HCT116 (cell line): ENCODE results near the gene C10orf105. TPM values are rescaled to one million over a fixed set of nuclear protein-coding genes. Genes with fewer than 3 reads are reported as not detected.

Source experiments
- ATAC-seq: fragments of 200-7000 bp; cut with Tn5 transposase; 2 replicates; pipeline ENCODE4 v1.9.1; 2020; ENCODE audit warnings: mild to moderate bottlenecking, moderate library complexity
- BruUV-seq: library from RNA; stranded (reverse); fragments of 400-500 nt; replicated peaks from 2 replicates; lab custom pipeline; 2021; lab: Mats Ljungman, UMichigan
- CTCF ChIA-PET: fragments of 300-600 bp; sonication (Branson Sonifier 250); formaldehyde crosslinking; loops from one replicate; lab custom pipeline; 2021; ENCODE audit warnings: antibody characterized with exemption; lab: Charles Lee
- POLR2A ChIA-PET: fragments of 300-600, 350-600 bp; sonication (Branson Sonifier 250); formaldehyde crosslinking; loops from one replicate; lab custom pipeline; 2021; ENCODE audit warnings: antibody characterized with exemption; lab: Charles Lee
- RAD21 ChIA-PET, 2 experiments: fragments of 300-600 bp; sonication (Branson Sonifier 250); formaldehyde crosslinking; loops; one replicate each; lab custom pipeline; 2023; ENCODE audit warnings: low total read pairs in 2 of 2; ENCODE audit not compliant: uncharacterized antibody in 2 of 2, unreplicated experiment in 2 of 2, low non-redundant PET in 1 of 2; lab: Charles Lee
- DNase-seq: peaks from one replicate; pipeline ENCODE4 v3.0.0-alpha.2; 2010; ENCODE audit warnings: low read depth, low spot score
- H2AFZ ChIP-seq: fragments of 200-600 bp; shearing (Covaris generic), sonication (generic); 2 replicates; pipeline ENCODE4 v1.6.1; 2017; ENCODE audit warnings: low read depth, mixed run types, mixed read lengths, antibody characterized with exemption, low read length; ENCODE audit not compliant: poor library complexity, severe bottlenecking
- H3K27ac ChIP-seq: 2 replicates; pipeline ENCODE4 v1.5.1; 2012; ENCODE audit warnings: low read depth, low read length
- H3K27me3 ChIP-seq: fragments of 200-600 bp; sonication (generic); 2 replicates; pipeline ENCODE4 v1.6.1; 2016; ENCODE audit warnings: mixed run types, low read length, mixed read lengths; ENCODE audit not compliant: insufficient read depth
- H3K36me3 ChIP-seq, 2 experiments: fragments of 200-500 bp in 1 of 2; fragments of 200-600 bp in 1 of 2; sonication (Bioruptor generic) in 1 of 2; sonication (generic) in 1 of 2; 2 replicates each; pipeline versions ENCODE4 v1.5.1 to v1.6.1; 2014 to 2016; ENCODE audit warnings: low read length in 2 of 2, inconsistent platforms in 1 of 2, mixed read lengths in 1 of 2, mixed run types in 1 of 2; ENCODE audit not compliant: insufficient read depth in 2 of 2, control insufficient read depth in 1 of 2
- H3K4me1 ChIP-seq, 2 experiments: fragments of 200-600 bp in 1 of 2; sonication (generic) in 1 of 2; 2 replicates each; pipeline versions ENCODE4 v1.5.1 to v1.6.1; 2012 to 2017; ENCODE audit warnings: low read length in 2 of 2, inconsistent platforms in 1 of 2, mild to moderate bottlenecking in 1 of 2, mixed read lengths in 1 of 2, mixed run types in 1 of 2, moderate library complexity in 1 of 2; ENCODE audit not compliant: insufficient read depth in 2 of 2, control insufficient read depth in 1 of 2
- H3K4me2 ChIP-seq: fragments of 200-600 bp; sonication (generic); 2 replicates; pipeline ENCODE4 v1.6.1; 2017; ENCODE audit warnings: mixed run types, low read length, mixed read lengths
- H3K4me3 ChIP-seq, 2 experiments: fragments of 200-600 bp in 1 of 2; sonication (generic) in 1 of 2; replicated peaks in 1 of 2; 2 replicates each; pipeline ENCODE4 v1.5.1; 2011 to 2016; ENCODE audit warnings: low read length in 2 of 2, control low read depth in 1 of 2, low read depth in 1 of 2, mild to moderate bottlenecking in 1 of 2, mixed read lengths in 1 of 2, mixed run types in 1 of 2
- H3K79me2 ChIP-seq: fragments of 200-600 bp; sonication (generic); 2 replicates; pipeline ENCODE4 v1.6.1; 2017; ENCODE audit warnings: mild to moderate bottlenecking, mixed run types, low read length, moderate library complexity, mixed read lengths; ENCODE audit not compliant: insufficient read depth
- H3K9ac ChIP-seq: fragments of 200-600 bp; sonication (generic); 2 replicates; pipeline ENCODE4 v1.6.1; 2016; ENCODE audit warnings: low read length, mixed read lengths
- H3K9me2 ChIP-seq: fragments of 200-600 bp; sonication (generic), shearing (Covaris generic); 2 replicates; pipeline ENCODE4 v1.6.1; 2017; ENCODE audit warnings: mixed run types, mild to moderate bottlenecking, moderate library complexity; ENCODE audit not compliant: insufficient read depth
- H3K9me3 ChIP-seq, 2 experiments: fragments of 200-500 bp in 1 of 2; fragments of 200-600 bp in 1 of 2; sonication (Bioruptor generic) in 1 of 2; sonication (generic) in 1 of 2; 2 replicates each; pipeline ENCODE4 v1.6.1; 2014 to 2017; ENCODE audit warnings: low read length in 2 of 2, mixed read lengths in 2 of 2, inconsistent platforms in 1 of 2, low read depth in 1 of 2, mild to moderate bottlenecking in 1 of 2, mixed run types in 1 of 2, moderate library complexity in 1 of 2; ENCODE audit not compliant: control insufficient read depth in 1 of 2, insufficient read depth in 1 of 2
- H4K20me1 ChIP-seq: fragments of 200-600 bp; sonication (generic), shearing (Covaris generic); 2 replicates; pipeline ENCODE4 v1.6.1; 2017; ENCODE audit warnings: mixed run types, mild to moderate bottlenecking, moderate library complexity; ENCODE audit not compliant: insufficient read depth
- CEBPB ChIP-seq: IDR thresholded peaks from 2 replicates; pipeline ENCODE4 v1.6.1; 2012; ENCODE audit warnings: low read depth
- EGR1 ChIP-seq: IDR thresholded peaks from 2 replicates; pipeline ENCODE4 v1.6.1; 2012; ENCODE audit warnings: low read depth
- EZH2 ChIP-seq: fragments of 200-600 bp; sonication (generic); IDR thresholded peaks from 2 replicates; pipeline ENCODE4 v1.6.1; 2017; ENCODE audit warnings: antibody characterized with exemption, mixed run types
- POLR2A ChIP-seq: IDR thresholded peaks from 2 replicates; pipeline ENCODE4 v1.7.0; 2011; ENCODE audit warnings: borderline replicate concordance; ENCODE audit not compliant: insufficient read depth, insufficient read length; ENCODE audit errors: extremely low read depth
- POLR2AphosphoS5 ChIP-seq: IDR thresholded peaks from 2 replicates; pipeline ENCODE4 v1.6.1; 2011; ENCODE audit warnings: mild to moderate bottlenecking, low read depth, low read length, moderate library complexity
- SIN3A ChIP-seq: IDR thresholded peaks from 2 replicates; pipeline ENCODE4 v1.6.1; 2012; ENCODE audit warnings: low read depth
- intact Hi-C: fragments of 100-400 bp; cut with micrococcal nuclease; formaldehyde crosslinking; loops from 2 replicates; pipeline ENCODE4 v1.10.0; 2022
- total RNA-seq: library from RNA; stranded (reverse); gene quantifications from one replicate; pipeline ENCODE4 v1.2.1, GENCODE V29; 2021; ENCODE audit not compliant: unreplicated experiment
- TF ChIP-seq, protein P1 (sequence below), 3 experiments: fragments of 200-600 bp in 1 of 3; sonication (generic) in 1 of 3; IDR thresholded peaks in 2 of 3; conservative IDR thresholded peaks in 1 of 3; 2 replicates each; pipeline ENCODE4 v1.5.1; 2012 to 2017; ENCODE audit warnings: low read depth in 2 of 3, low read length in 2 of 3, antibody characterized with exemption in 1 of 3, borderline replicate concordance in 1 of 3, control low read depth in 1 of 3, mild to moderate bottlenecking in 1 of 3, mixed read lengths in 1 of 3, mixed run types in 1 of 3, moderate library complexity in 1 of 3; ENCODE audit not compliant: insufficient read depth in 1 of 3

C10orf105 gene
- total RNA-seq, 1 experiment from 2014 or later, result not detected

DNA sequence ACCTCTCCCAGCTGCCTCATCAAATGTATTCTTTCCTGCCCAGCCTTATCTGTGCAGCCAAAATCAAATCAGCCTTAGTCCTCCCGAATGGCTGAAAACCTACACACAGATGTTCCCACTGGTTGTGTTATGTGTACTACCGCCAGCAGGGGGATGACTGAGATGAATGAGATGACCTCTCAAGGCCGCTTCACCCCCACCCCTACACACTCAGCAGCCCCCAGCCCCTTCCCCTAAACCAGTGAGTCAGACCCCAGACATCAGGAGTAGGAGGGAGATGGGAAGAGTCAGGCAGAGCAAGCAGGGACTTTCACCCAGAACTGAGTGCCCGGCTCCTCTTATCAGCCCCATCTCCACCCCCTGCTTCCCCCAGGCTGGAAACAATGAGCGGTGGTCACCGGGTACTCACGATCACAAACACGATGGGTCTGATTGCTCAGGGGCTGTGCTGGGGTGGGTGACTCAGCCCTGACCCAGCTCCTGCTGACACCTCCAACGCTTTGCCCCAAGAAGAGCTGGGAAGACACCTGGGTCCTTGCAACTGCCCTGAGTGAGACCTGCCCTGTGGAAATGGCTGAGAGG, 6.5 kb upstream of the C10orf105 start:
- Histone ChIP-seq H3K27me3 (no peaks in the 10 kb centered on the region), H3K36me3 (no peaks in the 10 kb centered on the region), H3K27ac (no peak overlapping the region), H3K4me3 (no peak overlapping the region), H3K9me2 (no peaks in the 10 kb centered on the region), H3K9ac (no peak overlapping the region), H2AFZ (no peak overlapping the region), H4K20me1 (no peaks in the 10 kb centered on the region), H3K4me1 (peaks cover 6 to 33% of the 10 kb centered on the region in 2 experiments; a peak in 3 of 4 replicates), H3K9me3 (no peaks in the 10 kb centered on the region), H3K79me2 (no peaks in the 10 kb centered on the region), H3K4me2 (no peak overlapping the region)
- TF ChIP-seq EGR1, result no peak
- TF ChIP-seq, protein P1, sequence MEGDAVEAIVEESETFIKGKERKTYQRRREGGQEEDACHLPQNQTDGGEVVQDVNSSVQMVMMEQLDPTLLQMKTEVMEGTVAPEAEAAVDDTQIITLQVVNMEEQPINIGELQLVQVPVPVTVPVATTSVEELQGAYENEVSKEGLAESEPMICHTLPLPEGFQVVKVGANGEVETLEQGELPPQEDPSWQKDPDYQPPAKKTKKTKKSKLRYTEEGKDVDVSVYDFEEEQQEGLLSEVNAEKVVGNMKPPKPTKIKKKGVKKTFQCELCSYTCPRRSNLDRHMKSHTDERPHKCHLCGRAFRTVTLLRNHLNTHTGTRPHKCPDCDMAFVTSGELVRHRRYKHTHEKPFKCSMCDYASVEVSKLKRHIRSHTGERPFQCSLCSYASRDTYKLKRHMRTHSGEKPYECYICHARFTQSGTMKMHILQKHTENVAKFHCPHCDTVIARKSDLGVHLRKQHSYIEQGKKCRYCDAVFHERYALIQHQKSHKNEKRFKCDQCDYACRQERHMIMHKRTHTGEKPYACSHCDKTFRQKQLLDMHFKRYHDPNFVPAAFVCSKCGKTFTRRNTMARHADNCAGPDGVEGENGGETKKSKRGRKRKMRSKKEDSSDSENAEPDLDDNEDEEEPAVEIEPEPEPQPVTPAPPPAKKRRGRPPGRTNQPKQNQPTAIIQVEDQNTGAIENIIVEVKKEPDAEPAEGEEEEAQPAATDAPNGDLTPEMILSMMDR (IDR thresholded peaks at IDR 0.05 in 2 of 3, conservative IDR thresholded peaks at IDR 0.05 in 1 of 3; ENCODE audit: borderline replicate concordance in 1 of 3, insufficient read depth in 1 of 3, low read depth in 2 of 3, low read length in 2 of 3), result peak; percentile 37 to 60 (median 60); a peak in 5 of 6 replicates
- DNase-seq, result no peak
- POLR2A ChIA-PET, result no interaction called here
- CTCF ChIA-PET, result interaction anchor here (1.4 kb wide), 1 partner anchor 42 kb away, joined by 3 read pairs; no protein-coding TSS in a partner anchor
- RAD21 ChIA-PET, result interaction anchor here in 1 of 2 experiments (0.7 kb wide), 1 partner anchor 147 kb away, joined by 3 read pairs; no protein-coding TSS in a partner anchor
- intact Hi-C loops, result no loop called here
- no TSS peak for BruUV-seq
- peak; percentile 81 for ATAC-seq

- Histone ChIP-seq H3K27ac (no peak overlapping the region), H4K20me1 (no peaks in the 10 kb centered on the region), H3K36me3 (no peaks in the 10 kb centered on the region), H3K4me3 (no peak overlapping the region), H3K9me3 (no peaks in the 10 kb centered on the region), H2AFZ (no peak overlapping the region), H3K4me1 (peaks cover 6 to 33% of the 10 kb centered on the region in 2 experiments; a peak in 3 of 4 replicates), H3K4me2 (no peak overlapping the region), H3K79me2 (no peaks in the 10 kb centered on the region), H3K9me2 (no peaks in the 10 kb centered on the region), H3K27me3 (no peaks in the 10 kb centered on the region), H3K9ac (no peak overlapping the region)
- POLR2A ChIA-PET, result no interaction called here
- DNase-seq (no peak), ATAC-seq (no peak)
- BruUV-seq, result no TSS peak
- CTCF ChIA-PET, result interaction anchor here (1.4 kb wide), 1 partner anchor 43 kb away, joined by 3 read pairs; no protein-coding TSS in a partner anchor
- no peak for TF ChIP-seq SIN3A
- no peak for TF ChIP-seq POLR2A
- no peak for TF ChIP-seq EGR1
- no peak for TF ChIP-seq EZH2
- no peak for TF ChIP-seq POLR2AphosphoS5
- TF ChIP-seq CEBPB, result no peak
- intact Hi-C loops, result no loop called here
- RAD21 ChIA-PET, result interaction anchor here in 1 of 2 experiments (0.7 kb wide), 1 partner anchor 147 kb away, joined by 3 read pairs; no protein-coding TSS in a partner anchor
These were observed 5.7 kb upstream of the C10orf105 start for GRCh38 chr10:71725249-71725648.
